Neural progenitor cell (in vitro differentiated cells): ENCODE results near the gene STAMBPL1. TPM values are rescaled to one million over a fixed set of nuclear protein-coding genes. Genes with fewer than 3 reads are reported as not detected.
A peak's percentile ranks its signal among the peaks of the same experiment; 100 is the strongest.

Experiments
- DNase-seq: peaks from one replicate; pipeline ENCODE4 v3.0.0-alpha.2; 2016; ENCODE audit warnings: low spot score
- H2AFZ ChIP-seq: fragments of 200-600 bp; sonication (generic); replicated peaks from 2 replicates; pipeline ENCODE4 v1.6.1; 2016; ENCODE audit warnings: antibody characterized with exemption
- H3F3A ChIP-seq: fragments of 200-600 bp; sonication (generic); 2 replicates; pipeline ENCODE4 v1.6.1; 2016; ENCODE audit warnings: antibody characterized with exemption, low read depth
- H3K27ac ChIP-seq: fragments of 200-600 bp; sonication (generic); 2 replicates; pipeline ENCODE4 v1.5.1; 2016; ENCODE audit warnings: mild to moderate bottlenecking
- H3K27me3 ChIP-seq: fragments of 200-600 bp; sonication (generic); 2 replicates; pipeline ENCODE4 v1.6.1; 2016; ENCODE audit warnings: mild to moderate bottlenecking, moderate library complexity
- H3K36me3 ChIP-seq: fragments of 200-600 bp; sonication (generic); 2 replicates; pipeline ENCODE4 v1.5.1; 2016
- H3K4me1 ChIP-seq: fragments of 200-600 bp; sonication (generic); 2 replicates; pipeline ENCODE4 v1.6.1; 2016; ENCODE audit warnings: mixed run types
- H3K4me2 ChIP-seq: fragments of 200-600 bp; sonication (generic); 2 replicates; pipeline ENCODE4 v1.6.1; 2016
- H3K4me3 ChIP-seq: fragments of 200-600 bp; sonication (generic); 2 replicates; pipeline ENCODE4 v1.5.1; 2016
- H3K79me2 ChIP-seq: fragments of 200-600 bp; sonication (generic); 2 replicates; pipeline ENCODE4 v1.6.1; 2016; ENCODE audit warnings: low read depth
- H3K9ac ChIP-seq: fragments of 200-600 bp; sonication (generic); 2 replicates; pipeline ENCODE4 v1.6.1; 2016
- H3K9me3 ChIP-seq: fragments of 200-600 bp; sonication (generic); 2 replicates; pipeline ENCODE4 v1.5.1; 2016; ENCODE audit warnings: low read depth
- H4K20me1 ChIP-seq: fragments of 200-600 bp; sonication (generic); 2 replicates; pipeline ENCODE4 v1.6.1; 2016; ENCODE audit warnings: low read depth
- H3K27ac Mint-ChIP-seq: 3 replicates; pipeline ENCODE4 v1.8.0; 2021; ENCODE audit warnings: mixed read lengths
- H3K27me3 Mint-ChIP-seq: 2 replicates; pipeline ENCODE4 v1.8.0; 2022; ENCODE audit warnings: low read depth, mild to moderate bottlenecking, inconsistent platforms, moderate library complexity, mixed read lengths; ENCODE audit not compliant: insufficient read depth
- H3K36me3 Mint-ChIP-seq: 3 replicates; pipeline ENCODE4 v1.8.0; 2021; ENCODE audit warnings: mixed read lengths
- H3K4me1 Mint-ChIP-seq: 3 replicates; pipeline ENCODE4 v1.8.0; 2021; ENCODE audit warnings: mixed read lengths
- H3K4me3 Mint-ChIP-seq: 3 replicates; pipeline ENCODE4 v1.8.0; 2021; ENCODE audit warnings: mild to moderate bottlenecking, moderate library complexity, mixed read lengths
- H3K9me3 Mint-ChIP-seq: 3 replicates; pipeline ENCODE4 v1.8.0; 2020; ENCODE audit warnings: mixed read lengths
- EZH2 ChIP-seq: fragments of 200-600 bp; sonication (generic); IDR thresholded peaks from 2 replicates; pipeline ENCODE4 v1.6.1; 2017; ENCODE audit warnings: antibody characterized with exemption, mild to moderate bottlenecking, moderate library complexity
- EZH2phosphoT487 ChIP-seq: fragments of 200-600 bp; sonication (generic); IDR thresholded peaks from 2 replicates; pipeline ENCODE4 v1.6.1; 2017; ENCODE audit warnings: antibody characterized with exemption
- total RNA-seq: library from RNA; depleted of rRNA; stranded (reverse); fragments of >200 nt; gene quantifications from 2 replicates; pipeline ENCODE4 v1.2.3, GENCODE V29; 2015; ENCODE audit warnings: low replicate concordance
- TF ChIP-seq, protein P1 (sequence below): fragments of 200-600 bp; sonication (generic); IDR thresholded peaks from 2 replicates; pipeline ENCODE4 v1.5.1; 2017; ENCODE audit warnings: antibody characterized with exemption, mild to moderate bottlenecking

STAMBPL1 gene
- total RNA-seq, 1 donor from 2014 or later, result 1.9 TPM

DNA sequence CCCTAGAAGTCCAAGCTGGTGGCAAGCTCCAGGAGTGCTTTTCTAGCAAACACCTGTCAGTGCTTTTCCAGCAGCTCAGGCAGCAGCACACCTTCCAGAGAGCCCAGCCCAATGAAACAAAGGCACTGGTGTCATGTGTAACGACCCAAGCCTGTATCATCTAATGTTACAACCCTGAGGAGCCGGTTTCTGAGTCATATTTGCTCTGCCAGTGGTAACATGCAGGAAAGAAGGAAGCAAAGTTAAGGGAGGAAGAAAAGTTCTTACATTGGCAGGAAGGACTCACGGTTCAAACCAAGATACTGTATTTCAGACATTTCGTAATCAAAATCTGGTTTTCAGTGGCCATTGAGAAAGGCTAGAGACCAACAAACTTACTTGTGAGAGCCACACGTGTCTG, 28.3 kb upstream of the STAMBPL1 start, which contains the start of gene ANKRD22:
ANKRD22 (minus strand) TSS at position 139 of the 400 bp plus-strand sequence. CDS start 237 bp downstream, outside the sequence.
- Histone ChIP-seq H3K79me2 (no peaks in the 10 kb centered on the region), H3K9ac (no peak within 1 kb of the TSS), H3K27me3 (no peaks in the 10 kb centered on the region), H3K36me3 (no peaks in the 10 kb centered on the region), H3K9me3 (no peaks in the 10 kb centered on the region), H2AFZ (peak within 1 kb of the TSS; percentile 46), H3K4me1 (no peaks in the 10 kb centered on the region), H3F3A (no peaks in the 10 kb centered on the region), H3K4me3 (no peak within 1 kb of the TSS), H3K4me2 (no peak within 1 kb of the TSS), H3K27ac (no peak within 1 kb of the TSS), H4K20me1 (no peaks in the 10 kb centered on the region)
- H3K4me1 Mint-ChIP-seq, result no peaks in the 10 kb centered on the region
- TF ChIP-seq EZH2phosphoT487, result no peak
- no peak for TF ChIP-seq EZH2
- TF ChIP-seq, protein P1, sequence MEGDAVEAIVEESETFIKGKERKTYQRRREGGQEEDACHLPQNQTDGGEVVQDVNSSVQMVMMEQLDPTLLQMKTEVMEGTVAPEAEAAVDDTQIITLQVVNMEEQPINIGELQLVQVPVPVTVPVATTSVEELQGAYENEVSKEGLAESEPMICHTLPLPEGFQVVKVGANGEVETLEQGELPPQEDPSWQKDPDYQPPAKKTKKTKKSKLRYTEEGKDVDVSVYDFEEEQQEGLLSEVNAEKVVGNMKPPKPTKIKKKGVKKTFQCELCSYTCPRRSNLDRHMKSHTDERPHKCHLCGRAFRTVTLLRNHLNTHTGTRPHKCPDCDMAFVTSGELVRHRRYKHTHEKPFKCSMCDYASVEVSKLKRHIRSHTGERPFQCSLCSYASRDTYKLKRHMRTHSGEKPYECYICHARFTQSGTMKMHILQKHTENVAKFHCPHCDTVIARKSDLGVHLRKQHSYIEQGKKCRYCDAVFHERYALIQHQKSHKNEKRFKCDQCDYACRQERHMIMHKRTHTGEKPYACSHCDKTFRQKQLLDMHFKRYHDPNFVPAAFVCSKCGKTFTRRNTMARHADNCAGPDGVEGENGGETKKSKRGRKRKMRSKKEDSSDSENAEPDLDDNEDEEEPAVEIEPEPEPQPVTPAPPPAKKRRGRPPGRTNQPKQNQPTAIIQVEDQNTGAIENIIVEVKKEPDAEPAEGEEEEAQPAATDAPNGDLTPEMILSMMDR, result no peak
- no peak for DNase-seq
- H3K9me3 Mint-ChIP-seq, result no peaks in the 10 kb centered on the region
- no peak within 1 kb of the TSS for H3K27ac Mint-ChIP-seq
- no peaks in the 10 kb centered on the region for H3K27me3 Mint-ChIP-seq
- H3K36me3 Mint-ChIP-seq, result no peaks in the 10 kb centered on the region
- H3K4me3 Mint-ChIP-seq, result no peak within 1 kb of the TSS

DNA sequence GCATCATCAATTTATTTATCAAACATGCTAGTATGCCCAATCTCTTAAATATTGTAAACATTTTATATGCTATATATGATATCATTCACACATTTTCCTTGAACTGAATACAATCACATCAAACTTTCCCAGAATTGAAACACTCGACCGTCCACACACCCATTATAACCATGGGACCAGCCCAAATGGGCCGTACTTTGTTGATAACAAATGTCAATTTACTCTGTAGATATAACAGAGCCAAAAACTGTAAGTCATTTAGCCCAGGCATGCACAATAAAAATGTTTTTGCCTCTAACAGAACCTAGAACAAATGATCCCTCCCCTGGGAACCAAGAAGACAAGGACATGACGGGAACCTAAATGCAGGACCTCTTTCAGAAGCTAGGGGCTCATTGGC, 27.7 kb upstream of the STAMBPL1 start:
- H3K36me3 Mint-ChIP-seq, result no peaks in the 10 kb centered on the region
- Histone ChIP-seq H3K9me3 (no peaks in the 10 kb centered on the region), H2AFZ (no peak overlapping the region), H3K4me3 (no peak overlapping the region), H3F3A (no peaks in the 10 kb centered on the region), H3K9ac (no peak overlapping the region), H3K4me2 (no peak overlapping the region), H3K36me3 (no peaks in the 10 kb centered on the region), H3K27ac (no peak overlapping the region), H3K27me3 (no peaks in the 10 kb centered on the region), H3K79me2 (no peaks in the 10 kb centered on the region), H4K20me1 (no peaks in the 10 kb centered on the region), H3K4me1 (no peaks in the 10 kb centered on the region)
- no peaks in the 10 kb centered on the region for H3K4me1 Mint-ChIP-seq
- no peak for DNase-seq
- no peaks in the 10 kb centered on the region for H3K27me3 Mint-ChIP-seq
- no peak overlapping the region for H3K27ac Mint-ChIP-seq
- TF ChIP-seq EZH2phosphoT487 (no peak), EZH2 (no peak)
- TF ChIP-seq, protein P1, result no peak
- H3K4me3 Mint-ChIP-seq, result no peak overlapping the region
- H3K9me3 Mint-ChIP-seq, result no peaks in the 10 kb centered on the region

DNA sequence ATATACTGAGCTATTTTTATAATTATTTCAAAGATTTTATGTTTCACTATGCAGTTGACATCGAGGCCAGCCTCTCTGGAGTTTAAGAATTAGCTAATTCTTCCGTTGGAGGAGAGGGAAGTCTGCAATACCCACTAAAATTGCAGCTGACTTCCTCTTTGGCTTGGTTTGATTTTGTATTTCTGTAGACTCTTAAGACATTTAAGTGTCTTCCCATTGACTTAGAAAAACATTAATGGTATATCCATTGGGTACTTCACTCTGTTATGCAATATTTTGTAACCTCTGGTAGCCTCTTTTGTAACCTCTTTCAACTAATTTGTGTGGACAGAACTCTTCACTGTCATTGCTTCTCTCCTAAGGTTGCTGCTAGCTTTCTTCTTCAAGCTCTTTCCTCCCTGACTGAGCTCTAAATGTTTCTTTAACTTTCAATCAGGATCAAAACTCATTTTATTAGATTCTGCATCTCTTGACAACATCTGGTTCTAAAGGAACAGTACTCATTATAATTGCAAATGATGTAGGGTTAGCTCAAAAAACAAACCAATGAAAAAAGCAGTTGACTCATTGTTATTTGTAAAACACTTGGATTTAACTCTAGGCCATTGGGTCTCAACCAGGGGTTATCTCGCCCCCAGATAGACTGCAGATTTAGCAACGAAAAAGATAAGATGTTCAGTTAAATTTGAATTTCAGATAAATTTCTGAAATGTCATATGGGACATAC, 26.7 kb upstream of the STAMBPL1 start:
- Histone ChIP-seq H3K9ac (no peak overlapping the region), H3K4me2 (no peak overlapping the region), H3K4me1 (no peaks in the 10 kb centered on the region), H2AFZ (no peak overlapping the region), H3F3A (no peaks in the 10 kb centered on the region), H3K36me3 (no peaks in the 10 kb centered on the region), H3K9me3 (no peaks in the 10 kb centered on the region), H4K20me1 (no peaks in the 10 kb centered on the region), H3K79me2 (no peaks in the 10 kb centered on the region), H3K27me3 (no peaks in the 10 kb centered on the region), H3K4me3 (no peak overlapping the region), H3K27ac (no peak overlapping the region)
- Mint-ChIP-seq H3K27me3 (no peaks in the 10 kb centered on the region), H3K36me3 (no peaks in the 10 kb centered on the region), H3K4me3 (no peak overlapping the region), H3K27ac (no peak overlapping the region), H3K4me1 (no peaks in the 10 kb centered on the region), H3K9me3 (no peaks in the 10 kb centered on the region)
- no peak for DNase-seq
- TF ChIP-seq EZH2phosphoT487, result no peak
- TF ChIP-seq EZH2, result no peak
- TF ChIP-seq, protein P1, result no peak
